DMS53 treated with DMSO at 0.1 percent for 48 hours (cell line): Measurements from ENCODE around the gene CLDN14.

Experiments used
- DNase-seq: peaks from one replicate; lab custom pipeline; 2025; ENCODE audit not compliant: unreplicated experiment; lab: John Stamatoyannopoulos, UW

The CLDN14 gene

GRCh38 chr21:36436829-36437744 lies 42.8 kb downstream of the CLDN14 start:
- DNase-seq, result no peak

GRCh38 chr21:36434144-36434543 lies 45.8 kb downstream of the CLDN14 start:
- DNase-seq, result no peak

GRCh38 chr21:36433059-36433709 lies 46.7 kb downstream of the CLDN14 start:
- DNase-seq, result no peak

GRCh38 chr21:36431252-36431651 lies 48.7 kb downstream of the CLDN14 start:
- DNase-seq, result no peak

GRCh38 chr21:36430841-36431240 lies 49.1 kb downstream of the CLDN14 start:
- no peak for DNase-seq

- peak; percentile 71 for DNase-seq
These were observed 49.9 kb downstream of the CLDN14 start for GRCh38 chr21:36429947-36430546.

GRCh38 chr21:36428761-36429432 lies 51.0 kb downstream of the CLDN14 start:
- no peak for DNase-seq

- no peak for DNase-seq
These were observed 52.4 kb downstream of the CLDN14 start for GRCh38 chr21:36427502-36427901.

- DNase-seq, result no peak
These were observed 54.6 kb downstream of the CLDN14 start for GRCh38 chr21:36425286-36425685.

GRCh38 chr21:36424592-36424991 lies 55.3 kb downstream of the CLDN14 start:
- no peak for DNase-seq

- DNase-seq, result no peak
These were observed 56.0 kb downstream of the CLDN14 start for GRCh38 chr21:36423771-36424433.

GRCh38 chr21:36422279-36423098 lies 57.4 kb downstream of the CLDN14 start:
- peak; percentile 12 for DNase-seq

- DNase-seq, result no peak
These were observed 59.2 kb downstream of the CLDN14 start for GRCh38 chr21:36420571-36421339.

- peak; percentile 78 for DNase-seq
These were observed 59.9 kb downstream of the CLDN14 start for GRCh38 chr21:36419996-36420395.

- DNase-seq, result no peak
These were observed 60.7 kb downstream of the CLDN14 start for GRCh38 chr21:36419241-36419640.

GRCh38 chr21:36415375-36415774 lies 64.5 kb downstream of the CLDN14 start:
- DNase-seq, result no peak

- no peak for DNase-seq
These were observed 67.0 kb downstream of the CLDN14 start for GRCh38 chr21:36412916-36413315.

- no peak for DNase-seq
These were observed 68.6 kb downstream of the CLDN14 start for GRCh38 chr21:36411301-36411700.
